Peyer's patch (tissue), 4 donors: ENCODE measurements around the gene ARF1. TPM values are rescaled to one million over a fixed set of nuclear protein-coding genes. Genes with fewer than 3 reads are reported as not detected.
A peak's percentile ranks its signal among the peaks of the same experiment; 100 is the strongest.

Experiments
- DNase-seq, 3 donors: peaks; one replicate each; pipeline ENCODE4 v3.0.0-alpha.2; 2017 to 2019
- H3K27ac ChIP-seq, 4 donors: fragments of 200-600 bp; sonication (generic); one replicate each; pipeline ENCODE4 v1.5.1; 2016 to 2019
- H3K27me3 ChIP-seq, 2 donors: fragments of 200-600 bp; sonication (generic); one replicate each; pipeline ENCODE4 v1.5.1; 2019
- H3K36me3 ChIP-seq, 3 donors: fragments of 200-600 bp; sonication (generic); one replicate each; pipeline ENCODE4 v1.5.1; 2016 to 2019
- H3K4me1 ChIP-seq, 4 donors: fragments of 200-600 bp; sonication (generic); one replicate each; pipeline ENCODE4 v1.5.1; 2016 to 2019
- H3K4me3 ChIP-seq, 4 donors: fragments of 200-600 bp; sonication (generic); 1 replicate in 3 of 4; 2 replicates in 1 of 4; pipeline ENCODE4 v1.5.1; 2016 to 2019; ENCODE audit warnings: mild to moderate bottlenecking in 1 of 4
- H3K9me3 ChIP-seq, 4 donors: fragments of 200-600 bp; sonication (generic); one replicate each; pipeline ENCODE4 v1.5.1; 2016 to 2019; ENCODE audit warnings: mild to moderate bottlenecking in 1 of 4
- POLR2A ChIP-seq, 2 donors: fragments of 450-650 bp; IDR thresholded peaks; one replicate each; pipeline ENCODE4 v1.5.1; 2017; ENCODE audit warnings: antibody characterized with exemption in 2 of 2, mild to moderate bottlenecking in 2 of 2, moderate library complexity in 2 of 2
- total RNA-seq, 4 donors: library from RNA; depleted of rRNA; stranded (reverse); fragments of >200 nt; gene quantifications; one replicate each; pipeline ENCODE4 v1.1.0, GENCODE V29; 2016
- TF ChIP-seq, protein P1 (sequence below), 6 experiments: fragments of 450-650 bp in 4 of 6; fragments of 200-600 bp in 2 of 6; sonication (generic) in 1 of 6; IDR thresholded peaks; one replicate each; pipeline ENCODE4 v1.5.1; 2017 to 2019; ENCODE audit warnings: antibody characterized with exemption in 6 of 6, mild to moderate bottlenecking in 3 of 6, moderate library complexity in 1 of 6

Gene ARF1
- total RNA-seq, 4 donors from 2014 or later, result 243 to 434 (median 392) TPM

DNA sequence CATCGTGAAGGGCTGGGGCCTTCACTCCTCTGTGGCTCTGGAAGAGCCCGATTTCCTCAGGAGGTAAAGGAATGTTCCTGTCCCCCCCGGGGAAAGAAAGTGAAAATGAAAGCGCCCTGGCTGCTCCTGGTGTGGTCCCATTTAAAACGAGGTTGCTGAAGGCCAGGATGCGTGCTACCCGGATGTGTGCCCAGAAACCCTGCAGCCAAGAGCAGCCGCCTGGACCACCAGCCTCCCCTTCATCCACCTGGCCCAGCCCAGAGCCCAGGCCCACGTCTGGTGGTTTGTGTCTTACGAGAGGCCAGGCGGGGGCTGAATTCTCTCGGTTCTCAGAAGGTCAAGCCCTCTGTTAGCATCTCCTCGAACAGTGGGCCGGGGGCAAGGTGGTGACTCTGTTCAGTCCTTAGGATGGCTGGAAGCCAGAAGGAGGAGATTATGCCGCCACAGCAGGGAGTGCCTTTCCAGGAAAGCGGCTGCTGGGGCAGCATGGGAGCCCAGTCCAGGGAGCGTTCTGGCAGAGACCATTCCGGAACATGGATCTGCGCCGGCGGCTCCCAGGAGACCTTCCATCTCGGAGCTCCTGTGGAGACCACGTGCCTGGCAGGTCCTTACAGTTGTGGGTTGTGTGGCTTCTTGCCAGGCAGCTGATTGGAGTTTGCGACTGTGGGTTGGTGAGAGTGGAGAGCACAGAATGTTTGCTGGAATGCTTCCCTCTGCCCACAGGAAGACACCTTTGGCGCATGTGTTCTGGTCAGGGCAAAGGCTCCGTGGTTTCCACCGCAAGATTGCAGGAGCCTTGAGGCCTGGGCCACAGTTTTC, 58.9 kb downstream of the ARF1 start:
- Histone ChIP-seq H3K27ac (peak overlapping the region; percentile 98 to 100 (median 100)), H3K27me3 (no peaks in the 10 kb centered on the region), H3K9me3 (no peaks in the 10 kb centered on the region), H3K4me3 (peak overlapping the region; percentile 81 to 98 (median 93)), H3K4me1 (peaks cover 3 to 39% (median 24%) of the 10 kb centered on the region in 4 donors), H3K36me3 (peaks cover 0 to 13% (median 0%) of the 10 kb centered on the region in 3 donors)
- DNase-seq, result peak; percentile 36 to 71 (median 59)
- TF ChIP-seq, protein P1, sequence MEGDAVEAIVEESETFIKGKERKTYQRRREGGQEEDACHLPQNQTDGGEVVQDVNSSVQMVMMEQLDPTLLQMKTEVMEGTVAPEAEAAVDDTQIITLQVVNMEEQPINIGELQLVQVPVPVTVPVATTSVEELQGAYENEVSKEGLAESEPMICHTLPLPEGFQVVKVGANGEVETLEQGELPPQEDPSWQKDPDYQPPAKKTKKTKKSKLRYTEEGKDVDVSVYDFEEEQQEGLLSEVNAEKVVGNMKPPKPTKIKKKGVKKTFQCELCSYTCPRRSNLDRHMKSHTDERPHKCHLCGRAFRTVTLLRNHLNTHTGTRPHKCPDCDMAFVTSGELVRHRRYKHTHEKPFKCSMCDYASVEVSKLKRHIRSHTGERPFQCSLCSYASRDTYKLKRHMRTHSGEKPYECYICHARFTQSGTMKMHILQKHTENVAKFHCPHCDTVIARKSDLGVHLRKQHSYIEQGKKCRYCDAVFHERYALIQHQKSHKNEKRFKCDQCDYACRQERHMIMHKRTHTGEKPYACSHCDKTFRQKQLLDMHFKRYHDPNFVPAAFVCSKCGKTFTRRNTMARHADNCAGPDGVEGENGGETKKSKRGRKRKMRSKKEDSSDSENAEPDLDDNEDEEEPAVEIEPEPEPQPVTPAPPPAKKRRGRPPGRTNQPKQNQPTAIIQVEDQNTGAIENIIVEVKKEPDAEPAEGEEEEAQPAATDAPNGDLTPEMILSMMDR (IDR thresholded peaks at IDR 0.05), result no peak
- TF ChIP-seq POLR2A (IDR thresholded peaks at IDR 0.05), result no peak

DNA sequence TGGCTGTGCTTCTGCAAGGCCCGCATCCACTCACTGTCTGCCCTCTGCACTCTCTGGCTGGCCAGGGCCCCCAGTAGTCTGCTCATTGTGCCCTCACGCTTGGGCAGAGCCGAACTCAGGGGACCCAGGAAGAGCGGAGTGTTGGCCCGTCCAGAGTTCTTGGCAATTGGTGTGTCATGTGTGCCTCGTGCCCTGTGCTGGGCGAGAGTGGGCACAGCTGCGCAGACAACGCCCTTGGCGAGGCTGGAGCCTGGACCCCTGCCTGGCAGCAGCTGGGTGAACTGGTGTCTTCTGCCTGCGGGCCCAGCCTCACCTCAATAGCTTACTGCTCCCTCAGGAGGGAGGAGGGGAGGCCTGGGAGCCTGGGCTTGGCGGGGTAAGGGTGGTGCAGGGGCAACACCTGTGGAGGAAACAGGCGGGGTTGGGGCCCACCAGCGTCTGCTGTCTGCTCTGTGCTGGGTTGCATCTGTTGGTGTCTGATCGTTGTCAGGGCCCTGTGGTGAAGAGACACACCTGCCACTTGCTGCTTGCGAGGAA, 59.7 kb downstream of the ARF1 start:
- peak in 2 of 3 donors; percentile 45 to 49 for DNase-seq
- Histone ChIP-seq H3K4me1 (peaks cover 3 to 39% (median 24%) of the 10 kb centered on the region in 4 donors), H3K4me3 (peak overlapping the region in 2 of 4 donors; percentile 81 to 98), H3K36me3 (peaks cover 0 to 21% (median 0%) of the 10 kb centered on the region in 3 donors), H3K27ac (peak overlapping the region; percentile 21 to 100 (median 100)), H3K27me3 (no peaks in the 10 kb centered on the region), H3K9me3 (no peaks in the 10 kb centered on the region)
- no peak for TF ChIP-seq POLR2A (IDR thresholded peaks at IDR 0.05)
- TF ChIP-seq, protein P1 (IDR thresholded peaks at IDR 0.05), result no peak

DNA sequence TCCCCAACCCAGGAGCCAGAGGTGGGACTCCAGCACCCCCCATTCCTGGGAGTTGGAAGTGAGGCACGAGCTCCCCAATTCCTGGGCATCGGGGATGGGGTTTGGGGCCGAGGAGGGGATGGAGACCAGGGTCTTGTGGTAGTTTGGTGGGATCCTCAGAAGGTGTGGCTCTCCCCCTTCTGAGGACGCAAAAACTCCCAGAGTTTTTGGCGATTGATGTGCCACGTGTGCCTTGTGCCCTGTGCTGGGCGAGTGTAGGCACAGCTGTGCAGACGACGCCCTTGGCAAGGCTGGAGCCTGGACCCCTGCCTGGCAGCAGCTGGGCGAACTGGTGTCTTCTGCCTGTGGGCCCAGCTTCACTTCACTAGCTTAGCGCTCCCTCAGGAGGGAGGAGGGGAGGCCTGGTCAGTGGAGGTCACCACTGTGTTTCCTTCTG, 60.2 kb downstream of the ARF1 start:
- Histone ChIP-seq H3K36me3 (peaks cover 0 to 26% (median 0%) of the 10 kb centered on the region in 3 donors), H3K4me1 (peaks cover 3 to 39% (median 24%) of the 10 kb centered on the region in 4 donors), H3K27ac (peak overlapping the region in 1 of 4 donors; percentile 100), H3K27me3 (no peaks in the 10 kb centered on the region), H3K9me3 (no peaks in the 10 kb centered on the region), H3K4me3 (no peak overlapping the region)
- peak in 1 of 3 donors; percentile 46 for DNase-seq
- TF ChIP-seq, protein P1 (IDR thresholded peaks at IDR 0.05), result no peak
- TF ChIP-seq POLR2A (IDR thresholded peaks at IDR 0.05), result no peak

DNA sequence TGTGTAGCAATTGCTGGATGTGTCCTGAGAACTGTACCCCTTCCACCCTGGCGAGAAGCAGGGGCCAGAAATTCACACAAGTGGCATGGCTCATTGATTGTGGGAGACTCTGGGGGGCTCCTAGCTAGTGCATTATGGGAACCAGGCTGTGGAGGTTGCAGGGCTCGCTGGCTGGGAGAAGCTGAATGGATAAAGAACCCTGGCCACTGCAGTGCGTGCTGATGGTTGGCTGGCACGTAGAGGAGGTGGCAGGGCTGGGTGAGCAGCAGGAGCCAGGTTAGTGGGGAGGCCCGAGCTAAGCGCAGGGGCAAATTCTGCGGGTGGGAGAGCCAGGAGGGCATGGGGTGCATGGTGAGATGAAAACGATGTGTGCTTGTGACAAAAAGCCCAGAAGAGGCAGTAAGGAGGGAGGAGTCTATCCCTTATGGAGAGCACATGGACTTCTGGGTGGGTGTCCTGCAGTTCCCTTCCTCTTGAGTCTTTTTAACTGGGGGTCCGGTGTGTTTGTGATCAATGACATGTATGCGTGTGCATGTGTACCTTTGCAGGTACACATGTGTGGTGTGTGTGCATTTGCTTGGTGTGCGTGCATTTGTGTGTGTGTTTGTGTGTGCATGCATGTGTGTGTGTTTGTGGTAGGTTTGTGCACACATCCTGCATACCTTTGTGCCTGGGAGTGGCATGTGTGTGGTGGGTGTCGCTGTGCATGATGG, 61.1 kb downstream of the ARF1 start:
- Histone ChIP-seq H3K4me3 (no peak overlapping the region), H3K27ac (no peak overlapping the region), H3K4me1 (peaks cover 3 to 39% (median 24%) of the 10 kb centered on the region in 4 donors), H3K9me3 (no peaks in the 10 kb centered on the region), H3K27me3 (no peaks in the 10 kb centered on the region), H3K36me3 (peaks cover 0 to 35% (median 0%) of the 10 kb centered on the region in 3 donors)
- DNase-seq, result no peak
- TF ChIP-seq, protein P1 (IDR thresholded peaks at IDR 0.05), result no peak
- no peak for TF ChIP-seq POLR2A (IDR thresholded peaks at IDR 0.05)

DNA sequence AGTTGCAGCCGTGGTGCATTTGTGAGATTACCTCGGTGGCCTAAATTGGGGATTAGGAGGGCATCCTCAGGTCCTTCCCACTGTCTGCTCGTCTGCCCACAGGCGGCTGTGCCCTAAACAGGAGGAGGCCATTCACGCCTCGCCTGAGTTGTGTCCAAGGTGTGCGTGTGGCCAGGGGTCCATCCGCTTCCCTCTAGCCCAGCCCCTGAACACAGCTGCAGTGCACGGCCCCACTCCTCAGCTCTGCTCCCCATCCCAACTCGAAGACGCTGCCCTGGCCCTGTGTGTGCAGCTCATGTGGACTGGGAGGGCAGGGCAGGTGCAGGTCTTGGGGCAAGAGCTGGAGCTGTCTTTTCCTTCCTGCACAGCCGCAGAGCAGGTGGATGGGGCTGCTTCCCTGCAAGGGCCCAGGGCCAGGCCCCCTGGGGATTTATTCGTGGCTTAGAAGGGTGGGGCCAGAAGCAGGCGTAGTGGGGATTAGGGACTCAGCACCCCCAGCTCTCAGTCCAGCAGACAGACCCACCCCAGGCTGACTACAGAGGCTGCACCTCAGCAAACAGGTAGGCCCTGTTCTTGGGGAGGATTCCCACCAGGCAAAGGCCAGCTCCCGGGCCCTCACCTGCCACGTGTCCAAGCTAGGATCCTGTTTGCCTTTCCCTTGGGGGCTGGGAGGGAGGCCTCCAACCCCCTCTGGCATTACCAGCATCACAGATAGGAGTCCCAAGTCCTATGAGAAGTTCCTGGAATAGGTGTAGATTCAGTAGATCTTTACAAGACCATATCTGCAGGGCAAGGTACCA, 61.9 kb downstream of the ARF1 start:
- H3K27ac ChIP-seq, result no peak overlapping the region
- no peaks in the 10 kb centered on the region for H3K9me3 ChIP-seq
- peak in 1 of 3 donors; percentile 37 for DNase-seq
- peaks cover 3 to 47% (median 24%) of the 10 kb centered on the region in 4 donors for H3K4me1 ChIP-seq
- H3K4me3 ChIP-seq, result no peak overlapping the region
- no peaks in the 10 kb centered on the region for H3K27me3 ChIP-seq
- TF ChIP-seq, protein P1 (IDR thresholded peaks at IDR 0.05), result no peak
- peaks cover 0 to 40% (median 0%) of the 10 kb centered on the region in 3 donors for H3K36me3 ChIP-seq
